Panc1 (cell line): ENCODE results near the gene NOL4L. TPM values are rescaled to one million over a fixed set of nuclear protein-coding genes. Genes with fewer than 3 reads are reported as not detected.

Experiments
- ATAC-seq: fragments of 200-7000 bp; cut with Tn5 transposase; 2 replicates; pipeline ENCODE4 v1.9.1; 2020; ENCODE audit warnings: mild to moderate bottlenecking, moderate library complexity
- BruUV-seq: library from RNA; stranded (reverse); fragments of 400-500 nt; replicated peaks from 2 replicates; lab custom pipeline; 2021; lab: Mats Ljungman, UMichigan
- CTCF ChIA-PET: fragments of 300-600 bp; sonication (Branson Sonifier 250); formaldehyde crosslinking; loops from one replicate; lab custom pipeline; 2022; ENCODE audit warnings: antibody characterized with exemption; lab: Charles Lee
- POLR2A ChIA-PET: fragments of 300-600 bp; sonication (Branson Sonifier 250); formaldehyde crosslinking; loops from one replicate; lab custom pipeline; 2022; ENCODE audit warnings: antibody characterized with exemption; lab: Charles Lee
- DNase-seq: peaks from one replicate; pipeline ENCODE4 v3.0.0-alpha.2; 2010; ENCODE audit warnings: low read depth, low spot score
- H3K27ac ChIP-seq: 2 replicates; pipeline ENCODE4 v1.5.1; 2011; ENCODE audit warnings: mild to moderate bottlenecking, low read length, inconsistent platforms
- H3K27me3 ChIP-seq: fragments of 200-500 bp; sonication (Bioruptor generic); 2 replicates; pipeline ENCODE4 v1.6.0; 2014; ENCODE audit warnings: low read length, inconsistent platforms; ENCODE audit not compliant: control insufficient read depth, insufficient read depth
- H3K36me3 ChIP-seq: fragments of 200-500 bp; sonication (Bioruptor generic); 2 replicates; pipeline ENCODE4 v1.5.1; 2014; ENCODE audit warnings: inconsistent platforms, mild to moderate bottlenecking, low read length, moderate library complexity; ENCODE audit not compliant: control insufficient read depth, insufficient read depth
- H3K4me1 ChIP-seq: 2 replicates; pipeline ENCODE4 v1.5.1; 2011; ENCODE audit warnings: inconsistent platforms, mild to moderate bottlenecking, low read length, moderate library complexity; ENCODE audit not compliant: control insufficient read depth, insufficient read depth
- H3K4me3 ChIP-seq, 2 experiments: 2 replicates each; pipeline ENCODE4 v1.5.1; 2011 to 2012; ENCODE audit warnings: low read depth in 2 of 2, low read length in 2 of 2, mild to moderate bottlenecking in 2 of 2, inconsistent platforms in 1 of 2, moderate library complexity in 1 of 2
- H3K9me3 ChIP-seq: fragments of 200-500 bp; sonication (Bioruptor generic); 2 replicates; pipeline ENCODE4 v1.5.1; 2014; ENCODE audit warnings: low read depth, mild to moderate bottlenecking, inconsistent platforms, low read length, moderate library complexity; ENCODE audit not compliant: control insufficient read depth, insufficient read depth
- POLR2AphosphoS5 ChIP-seq: IDR thresholded peaks from 2 replicates; pipeline ENCODE4 v1.6.1; 2012; ENCODE audit warnings: mild to moderate bottlenecking, low read depth, low read length, moderate library complexity
- REST ChIP-seq, 2 experiments: IDR thresholded peaks; 2 replicates each; pipeline ENCODE4 v1.6.1; 2011 to 2012; ENCODE audit warnings: low read depth in 2 of 2, control low read depth in 1 of 2, low read length in 1 of 2, mild to moderate bottlenecking in 1 of 2, moderate library complexity in 1 of 2; ENCODE audit not compliant: insufficient read depth in 1 of 2
- SIN3A ChIP-seq: IDR thresholded peaks from 2 replicates; pipeline ENCODE4 v1.6.1; 2012; ENCODE audit warnings: low read depth, mild to moderate bottlenecking, low read length, moderate library complexity, borderline replicate concordance; ENCODE audit not compliant: insufficient read depth
- TCF7L2 ChIP-seq: IDR thresholded peaks from 2 replicates; pipeline ENCODE4 v1.6.1; 2011; ENCODE audit warnings: mild to moderate bottlenecking, low read depth, low read length, inconsistent platforms
- in situ Hi-C: cut with HindIII; loops from 2 replicates; pipeline ENCODE4 v1.10.0; 2016; ENCODE audit warnings: low sequenced_read_pairs, low pct_unique_long_range_greater_than_20kb
- intact Hi-C: fragments of 100-400 bp; cut with micrococcal nuclease; formaldehyde crosslinking; loops from one replicate; pipeline ENCODE4 v1.10.0; 2022; ENCODE audit not compliant: unreplicated experiment
- total RNA-seq: library from RNA; stranded (reverse); gene quantifications from one replicate; pipeline ENCODE4 v1.2.1, GENCODE V29; 2021; ENCODE audit not compliant: unreplicated experiment
- TF ChIP-seq, protein P1 (sequence below): fragments of 450-650 bp; IDR thresholded peaks from 2 replicates; pipeline ENCODE4 v1.5.1; 2017; ENCODE audit warnings: mild to moderate bottlenecking

Gene NOL4L
- total RNA-seq, 1 experiment from 2014 or later, result 21.6 TPM

DNA sequence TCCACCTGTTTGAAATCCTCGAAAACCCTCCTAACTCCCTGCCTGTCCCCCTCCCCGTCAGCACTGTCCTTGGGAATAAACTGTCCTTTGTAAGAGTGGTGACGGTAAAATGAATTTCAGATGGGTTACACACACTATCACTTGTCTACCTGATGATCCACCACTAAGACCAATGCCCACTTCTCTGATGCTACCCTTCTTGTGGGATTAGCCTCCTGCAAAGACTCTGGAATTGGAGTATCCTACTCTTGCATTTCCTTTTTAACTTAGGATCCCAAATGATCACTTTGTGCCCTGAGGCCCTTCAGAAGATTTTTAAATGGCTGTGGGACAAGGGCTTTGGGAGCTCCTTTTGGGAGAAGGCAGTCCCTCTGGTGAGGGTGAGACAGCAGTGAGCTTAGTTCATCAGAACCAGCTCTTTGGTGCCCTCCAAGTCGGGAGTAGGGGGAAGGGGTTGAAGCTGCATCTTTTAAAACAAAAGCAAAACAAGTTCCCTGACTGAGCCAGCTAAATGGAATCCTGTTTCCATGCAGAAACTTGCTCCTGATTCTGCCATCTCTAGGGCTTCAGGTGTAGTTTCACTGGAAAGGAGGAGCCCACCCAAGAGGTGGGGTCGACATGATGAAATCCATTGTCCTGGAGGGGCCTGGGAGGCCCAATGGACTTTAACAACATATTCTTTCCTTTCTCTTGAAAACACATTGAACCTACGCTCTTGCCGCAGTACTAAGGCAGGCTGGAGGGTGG lies 140.5 kb downstream of the NOL4L start:
- ATAC-seq (no peak), DNase-seq (no peak)
- in situ Hi-C loops (no loop called here), intact Hi-C loops (no loop called here)
- Histone ChIP-seq H3K36me3 (no peaks in the 10 kb centered on the region; the same call in none of the 2 replicates), H3K9me3 (no peaks in the 10 kb centered on the region), H3K27ac (no peak overlapping the region), H3K4me1 (peaks cover 27% of the 10 kb centered on the region), H3K27me3 (no peaks in the 10 kb centered on the region), H3K4me3 (no peak overlapping the region)
- TSS peak; percentile 61 for BruUV-seq
- TF ChIP-seq TCF7L2 (no peak), SIN3A (no peak), REST (IDR thresholded peaks at IDR 0.05; ENCODE audit: insufficient read depth in 1 of 2, low read depth in 2 of 2, low read length in 1 of 2) (no peak), POLR2AphosphoS5 (no peak)
- TF ChIP-seq, protein P1, sequence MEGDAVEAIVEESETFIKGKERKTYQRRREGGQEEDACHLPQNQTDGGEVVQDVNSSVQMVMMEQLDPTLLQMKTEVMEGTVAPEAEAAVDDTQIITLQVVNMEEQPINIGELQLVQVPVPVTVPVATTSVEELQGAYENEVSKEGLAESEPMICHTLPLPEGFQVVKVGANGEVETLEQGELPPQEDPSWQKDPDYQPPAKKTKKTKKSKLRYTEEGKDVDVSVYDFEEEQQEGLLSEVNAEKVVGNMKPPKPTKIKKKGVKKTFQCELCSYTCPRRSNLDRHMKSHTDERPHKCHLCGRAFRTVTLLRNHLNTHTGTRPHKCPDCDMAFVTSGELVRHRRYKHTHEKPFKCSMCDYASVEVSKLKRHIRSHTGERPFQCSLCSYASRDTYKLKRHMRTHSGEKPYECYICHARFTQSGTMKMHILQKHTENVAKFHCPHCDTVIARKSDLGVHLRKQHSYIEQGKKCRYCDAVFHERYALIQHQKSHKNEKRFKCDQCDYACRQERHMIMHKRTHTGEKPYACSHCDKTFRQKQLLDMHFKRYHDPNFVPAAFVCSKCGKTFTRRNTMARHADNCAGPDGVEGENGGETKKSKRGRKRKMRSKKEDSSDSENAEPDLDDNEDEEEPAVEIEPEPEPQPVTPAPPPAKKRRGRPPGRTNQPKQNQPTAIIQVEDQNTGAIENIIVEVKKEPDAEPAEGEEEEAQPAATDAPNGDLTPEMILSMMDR, result no peak
- CTCF ChIA-PET, result interaction anchor here (0.6 kb wide), 1 partner anchor 10 kb away, joined by 3 read pairs; no protein-coding TSS in a partner anchor
- POLR2A ChIA-PET, result interaction anchor here (0.8 kb wide), 1 partner anchor 56 kb away, joined by 4 read pairs; no protein-coding TSS in a partner anchor

GRCh38 chr20:32443386-32443974 lies 141.7 kb downstream of the NOL4L start:
- intact Hi-C loops, result no loop called here
- Histone ChIP-seq H3K27me3 (no peaks in the 10 kb centered on the region), H3K4me1 (peaks cover 19% of the 10 kb centered on the region), H3K9me3 (no peaks in the 10 kb centered on the region), H3K4me3 (no peak overlapping the region), H3K27ac (no peak overlapping the region), H3K36me3 (peaks cover 10% of the 10 kb centered on the region)
- ATAC-seq (no peak), DNase-seq (no peak)
- ChIA-PET CTCF (no interaction called here), POLR2A (no interaction called here)
- in situ Hi-C loops, result no loop called here
- BruUV-seq, result no TSS peak
- TF ChIP-seq REST (IDR thresholded peaks at IDR 0.05; ENCODE audit: insufficient read depth in 1 of 2, low read depth in 2 of 2, low read length in 1 of 2) (no peak), TCF7L2 (no peak), POLR2AphosphoS5 (peak; percentile 62), SIN3A (no peak)
- TF ChIP-seq, protein P1, result no peak
